PFSK-1 (cell line): ENCODE data around the gene PDE8B.

Experiments
- FOXP2 ChIP-seq: optimal IDR thresholded peaks from 2 replicates; pipeline ENCODE3; 2011; ENCODE audit warnings: borderline replicate concordance, control low read depth, inconsistent platforms; ENCODE audit not compliant: insufficient read depth; ENCODE audit errors: extremely low read length, extremely low read depth
- POLR2AphosphoS5 ChIP-seq: IDR thresholded peaks from 2 replicates; pipeline ENCODE4 v1.6.1; 2012; ENCODE audit warnings: low read depth, mild to moderate bottlenecking, control low read depth, low read length, moderate library complexity
- SIN3A ChIP-seq: IDR thresholded peaks from 2 replicates; pipeline ENCODE4 v1.6.1; 2012; ENCODE audit warnings: mild to moderate bottlenecking, low read length, moderate library complexity, borderline replicate concordance; ENCODE audit not compliant: insufficient read depth
- TAF1 ChIP-seq: IDR thresholded peaks from 2 replicates; pipeline ENCODE4 v1.6.1; 2012; ENCODE audit warnings: low read length, control low read depth, borderline replicate concordance; ENCODE audit not compliant: insufficient read depth
- TF ChIP-seq, protein P1 (sequence below), 2 experiments: IDR thresholded peaks; 2 replicates each; pipeline versions ENCODE4 v1.6.1 to v1.8.0; 2011 to 2012; ENCODE audit warnings: low read depth in 2 of 2, low read length in 2 of 2, control low read depth in 1 of 2, inconsistent platforms in 1 of 2, mild to moderate bottlenecking in 1 of 2, moderate library complexity in 1 of 2; ENCODE audit not compliant: insufficient read depth in 1 of 2

PDE8B gene

GRCh38 chr5:77360381-77360780, 149.9 kb downstream of the PDE8B start:
- TF ChIP-seq, protein P1, sequence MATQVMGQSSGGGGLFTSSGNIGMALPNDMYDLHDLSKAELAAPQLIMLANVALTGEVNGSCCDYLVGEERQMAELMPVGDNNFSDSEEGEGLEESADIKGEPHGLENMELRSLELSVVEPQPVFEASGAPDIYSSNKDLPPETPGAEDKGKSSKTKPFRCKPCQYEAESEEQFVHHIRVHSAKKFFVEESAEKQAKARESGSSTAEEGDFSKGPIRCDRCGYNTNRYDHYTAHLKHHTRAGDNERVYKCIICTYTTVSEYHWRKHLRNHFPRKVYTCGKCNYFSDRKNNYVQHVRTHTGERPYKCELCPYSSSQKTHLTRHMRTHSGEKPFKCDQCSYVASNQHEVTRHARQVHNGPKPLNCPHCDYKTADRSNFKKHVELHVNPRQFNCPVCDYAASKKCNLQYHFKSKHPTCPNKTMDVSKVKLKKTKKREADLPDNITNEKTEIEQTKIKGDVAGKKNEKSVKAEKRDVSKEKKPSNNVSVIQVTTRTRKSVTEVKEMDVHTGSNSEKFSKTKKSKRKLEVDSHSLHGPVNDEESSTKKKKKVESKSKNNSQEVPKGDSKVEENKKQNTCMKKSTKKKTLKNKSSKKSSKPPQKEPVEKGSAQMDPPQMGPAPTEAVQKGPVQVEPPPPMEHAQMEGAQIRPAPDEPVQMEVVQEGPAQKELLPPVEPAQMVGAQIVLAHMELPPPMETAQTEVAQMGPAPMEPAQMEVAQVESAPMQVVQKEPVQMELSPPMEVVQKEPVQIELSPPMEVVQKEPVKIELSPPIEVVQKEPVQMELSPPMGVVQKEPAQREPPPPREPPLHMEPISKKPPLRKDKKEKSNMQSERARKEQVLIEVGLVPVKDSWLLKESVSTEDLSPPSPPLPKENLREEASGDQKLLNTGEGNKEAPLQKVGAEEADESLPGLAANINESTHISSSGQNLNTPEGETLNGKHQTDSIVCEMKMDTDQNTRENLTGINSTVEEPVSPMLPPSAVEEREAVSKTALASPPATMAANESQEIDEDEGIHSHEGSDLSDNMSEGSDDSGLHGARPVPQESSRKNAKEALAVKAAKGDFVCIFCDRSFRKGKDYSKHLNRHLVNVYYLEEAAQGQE (IDR thresholded peaks at IDR 0.05; ENCODE audit: insufficient read depth in 1 of 2, low read depth in 2 of 2, low read length in 2 of 2) = no peak
- TF ChIP-seq TAF1 = no peak
- no peak for TF ChIP-seq SIN3A
- TF ChIP-seq FOXP2 = no peak
- TF ChIP-seq POLR2AphosphoS5 = no peak

GRCh38 chr5:77360973-77361372, 150.5 kb downstream of the PDE8B start:
- TF ChIP-seq, protein P1 (IDR thresholded peaks at IDR 0.05; ENCODE audit: insufficient read depth in 1 of 2, low read depth in 2 of 2, low read length in 2 of 2) = no peak
- TF ChIP-seq TAF1 (no peak), FOXP2 (no peak), SIN3A (no peak), POLR2AphosphoS5 (no peak)

DNA sequence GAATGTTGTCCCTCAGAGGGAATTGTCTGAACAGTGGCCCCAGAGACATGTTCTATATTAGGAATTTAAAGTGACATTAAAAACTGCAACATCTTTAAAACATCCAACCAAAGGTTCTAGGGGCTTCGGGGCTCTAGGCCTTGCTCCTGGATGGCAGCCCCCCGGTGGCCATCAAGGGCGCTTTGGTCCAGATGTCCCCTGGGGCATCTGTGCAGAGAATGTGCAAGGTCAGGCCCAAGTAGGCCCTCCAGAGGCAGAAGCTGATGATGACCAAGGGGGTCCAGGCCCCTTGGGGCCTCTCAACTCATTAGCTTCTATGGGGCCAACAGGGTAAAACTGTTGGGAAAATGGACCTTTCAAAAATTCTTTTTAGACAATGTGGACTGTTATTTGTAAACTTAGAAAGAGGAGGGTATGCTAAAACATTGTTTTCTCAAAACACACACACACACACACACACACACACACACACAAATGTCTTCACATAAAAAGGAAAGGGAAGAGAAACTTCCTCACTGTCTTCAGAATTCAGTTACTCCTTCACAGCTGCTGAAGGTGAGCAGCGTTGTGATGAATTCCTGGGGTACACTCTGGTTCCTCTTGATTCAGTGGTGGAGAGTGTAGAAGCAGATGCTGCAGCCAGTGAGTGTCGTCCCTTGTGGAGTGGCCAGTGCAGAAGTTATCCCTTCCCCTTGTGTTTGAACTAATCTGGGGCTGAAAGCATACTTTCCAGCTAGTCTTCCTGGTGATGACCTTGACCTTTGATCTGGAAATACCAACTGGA, 156.4 kb downstream of the PDE8B start:
- TF ChIP-seq SIN3A (no peak), TAF1 (no peak), POLR2AphosphoS5 (no peak), FOXP2 (no peak)
- TF ChIP-seq, protein P1 (IDR thresholded peaks at IDR 0.05; ENCODE audit: insufficient read depth in 1 of 2, low read depth in 2 of 2, low read length in 2 of 2) = no peak

DNA sequence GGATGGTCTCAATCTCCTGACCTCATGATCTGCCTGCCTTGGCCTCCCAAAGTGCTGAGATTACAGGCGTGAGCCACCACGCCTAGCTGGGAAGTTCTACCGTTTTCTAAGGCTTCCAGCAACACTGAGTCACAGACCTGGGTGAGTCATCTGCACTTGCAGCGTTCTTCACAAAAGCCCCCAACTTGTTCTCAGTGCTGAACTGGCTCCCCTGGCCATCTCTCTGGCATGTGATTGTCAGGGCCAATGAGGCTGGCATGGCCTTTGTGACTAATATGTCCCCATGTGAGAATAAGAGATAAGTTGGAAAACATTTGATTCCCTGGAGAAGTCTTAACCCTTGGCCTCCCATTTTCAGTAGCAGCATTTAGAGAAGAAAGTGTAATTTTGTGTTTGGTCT, 157.3 kb downstream of the PDE8B start:
- TF ChIP-seq FOXP2 = no peak
- TF ChIP-seq, protein P1 (IDR thresholded peaks at IDR 0.05; ENCODE audit: insufficient read depth in 1 of 2, low read depth in 2 of 2, low read length in 2 of 2) = no peak
- no peak for TF ChIP-seq SIN3A
